CD4-positive, CD25-positive, alpha-beta regulatory T cell (primary cell): ENCODE data around the gene SPECC1. TPM values are rescaled to one million over a fixed set of nuclear protein-coding genes. Genes with fewer than 3 reads are reported as not detected.
"Not testable (repeated sequence)": the region's sequence is repeated elsewhere in the genome, so short reads cannot be mapped to it uniquely, and the experiment has no call there.

Experiments used
- ATAC-seq, 2 donors: fragments of 150-1000 bp; cut with Tn5 transposase; one replicate each; pipeline ENCODE4 v1.10.0; 2021; ENCODE audit warnings: low read depth in 2 of 2, moderate number of reproducible peaks in 2 of 2, moderate library complexity in 1 of 2
- DNase-seq, 3 donors: peaks; one replicate each; pipeline versions ENCODE4 v3.0.0 to v3.0.0-alpha.2; 2012 to 2022; ENCODE audit warnings: mixed read lengths in 1 of 3
- H3K27ac ChIP-seq: one replicate; pipeline ENCODE4 v1.7.0; 2013; ENCODE audit warnings: mild to moderate bottlenecking, low read length; ENCODE audit not compliant: insufficient read depth, poor library complexity, severe bottlenecking
- H3K27me3 ChIP-seq: one replicate; pipeline ENCODE4 v1.7.0; 2013; ENCODE audit warnings: low read length; ENCODE audit not compliant: control insufficient read depth, insufficient read depth
- H3K36me3 ChIP-seq: one replicate; pipeline ENCODE4 v1.7.0; 2013; ENCODE audit warnings: mild to moderate bottlenecking, low read length, moderate library complexity; ENCODE audit not compliant: control insufficient read depth, insufficient read depth
- H3K4me1 ChIP-seq: 2 replicates; pipeline ENCODE4 v1.7.0; 2013; ENCODE audit warnings: mild to moderate bottlenecking, low read length; ENCODE audit not compliant: insufficient read depth, control insufficient read depth, poor library complexity, severe bottlenecking
- H3K4me3 ChIP-seq: one replicate; pipeline ENCODE4 v1.7.0; 2013; ENCODE audit warnings: low read depth, mild to moderate bottlenecking, low read length, moderate library complexity
- H3K9me3 ChIP-seq, 2 experiments: 1 replicate in 1 of 2; 2 replicates in 1 of 2; pipeline ENCODE4 v1.7.0; 2013; ENCODE audit warnings: low read length in 2 of 2, mild to moderate bottlenecking in 1 of 2, moderate library complexity in 1 of 2; ENCODE audit not compliant: control insufficient read depth in 2 of 2
- H3K27ac Mint-ChIP-seq, 3 donors: one replicate each; pipeline ENCODE4 v1.8.0; 2020 to 2022; ENCODE audit warnings: mild to moderate bottlenecking in 3 of 3, mixed read lengths in 3 of 3, moderate library complexity in 2 of 3
- H3K27me3 Mint-ChIP-seq: one replicate; pipeline ENCODE4 v1.8.0; 2022; ENCODE audit warnings: mild to moderate bottlenecking, mixed read lengths
- H3K36me3 Mint-ChIP-seq: one replicate; pipeline ENCODE4 v1.8.0; 2020; ENCODE audit warnings: mixed read lengths
- H3K4me1 Mint-ChIP-seq, 4 donors: one replicate each; pipeline ENCODE4 v1.8.0; 2020 to 2022; ENCODE audit warnings: mixed read lengths in 4 of 4, mild to moderate bottlenecking in 1 of 4
- H3K4me3 Mint-ChIP-seq, 4 donors: one replicate each; pipeline ENCODE4 v1.8.0; 2020 to 2022; ENCODE audit warnings: mild to moderate bottlenecking in 4 of 4, mixed read lengths in 4 of 4, moderate library complexity in 3 of 4
- H3K9me3 Mint-ChIP-seq, 7 donors: one replicate each; pipeline ENCODE4 v1.8.0; 2020 to 2022; ENCODE audit warnings: mixed read lengths in 7 of 7, mild to moderate bottlenecking in 3 of 7, moderate library complexity in 2 of 7
- polyA plus RNA-seq, 4 donors: library from polyadenylated mRNA; unstranded; fragments of 300-500 nt; fragmentation: Illumina TruSeq; gene quantifications; one replicate each; pipeline ENCODE4 v1.2.3, GENCODE V29; 2021
- total RNA-seq: library from RNA; stranded (reverse); gene quantifications from one replicate; pipeline ENCODE4 v1.2.3, GENCODE V29; 2022

The SPECC1 gene
- total and polyA plus RNA-seq, 5 donors from 2014 or later: 0.62 to 6.5 (median 1.2) TPM

DNA sequence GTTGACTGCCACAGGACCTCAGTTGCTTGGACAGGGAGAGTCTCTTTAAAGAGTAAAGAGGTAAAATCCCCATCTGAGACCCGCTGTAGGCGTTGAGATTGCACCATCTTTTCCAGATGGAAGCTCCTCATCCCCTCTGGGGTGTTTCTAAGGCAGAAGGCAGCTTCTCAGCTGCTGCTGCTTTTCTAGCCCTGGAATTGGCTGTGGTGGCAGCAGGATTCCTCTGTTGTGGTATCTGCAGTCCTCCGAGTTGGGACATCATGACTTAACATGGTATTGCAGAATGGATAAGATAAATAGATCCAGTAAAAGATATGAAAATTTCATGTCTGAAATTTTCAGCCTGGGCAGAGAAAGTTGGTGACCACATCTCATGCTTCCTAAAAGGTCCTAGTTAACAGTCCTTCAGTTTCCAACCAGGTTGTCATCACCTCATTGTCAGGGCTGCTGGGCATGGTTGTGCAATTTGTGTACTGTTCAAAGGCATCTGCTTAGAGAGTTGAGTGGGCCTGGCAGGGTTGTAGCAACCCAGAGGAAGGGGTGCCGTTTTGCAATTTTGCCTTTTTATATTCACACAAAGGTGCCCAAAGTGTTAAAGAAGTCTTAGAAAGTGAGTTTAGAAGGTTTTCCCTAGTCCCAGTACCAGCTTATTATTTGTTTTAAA lies 150.4 kb downstream of the SPECC1 start:
- no peak overlapping the region for H3K4me3 Mint-ChIP-seq
- H3K27ac ChIP-seq: no peak overlapping the region
- no peak overlapping the region for H3K27ac Mint-ChIP-seq
- peaks cover 0 to 6% (median 2%) of the 10 kb centered on the region in 4 donors for H3K4me1 Mint-ChIP-seq
- H3K27me3 ChIP-seq: no peaks in the 10 kb centered on the region
- ATAC-seq (no peak), DNase-seq (no peak)
- no peak overlapping the region for H3K4me3 ChIP-seq
- no peaks in the 10 kb centered on the region for H3K36me3 Mint-ChIP-seq
- H3K4me1 ChIP-seq: peaks cover 25% of the 10 kb centered on the region
- no peaks in the 10 kb centered on the region for H3K36me3 ChIP-seq
- H3K9me3 Mint-ChIP-seq: no peaks in the 10 kb centered on the region
- no peaks in the 10 kb centered on the region for H3K9me3 ChIP-seq
- peaks cover 4% of the 10 kb centered on the region for H3K27me3 Mint-ChIP-seq

DNA sequence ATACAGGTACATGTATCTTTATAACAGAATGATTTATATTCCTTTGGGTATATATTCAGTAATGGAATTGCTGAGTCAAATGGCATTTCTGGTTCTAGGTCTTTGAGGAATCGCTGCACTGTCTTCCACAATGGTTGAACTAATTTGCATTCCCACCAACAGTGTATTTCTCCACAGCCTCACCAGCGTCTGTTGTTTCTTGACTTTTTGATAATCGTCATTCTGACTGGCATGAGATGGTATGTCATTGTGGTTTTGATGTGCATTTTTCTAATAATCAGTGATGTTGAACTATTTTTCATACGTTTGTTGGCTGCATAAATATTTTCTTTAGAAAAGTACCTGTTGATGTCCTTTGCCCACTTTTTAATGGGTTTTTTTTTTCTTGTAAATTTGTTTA lies 156.4 kb downstream of the SPECC1 start:
- H3K4me1 ChIP-seq, H3K36me3 ChIP-seq, H3K27ac Mint-ChIP-seq, DNase-seq, H3K27me3 ChIP-seq, H3K9me3 Mint-ChIP-seq, H3K4me3 Mint-ChIP-seq, H3K27me3 Mint-ChIP-seq, H3K4me1 Mint-ChIP-seq, H3K4me3 ChIP-seq, H3K36me3 Mint-ChIP-seq, ATAC-seq, H3K27ac ChIP-seq, H3K9me3 ChIP-seq: not testable (repeated sequence)

DNA sequence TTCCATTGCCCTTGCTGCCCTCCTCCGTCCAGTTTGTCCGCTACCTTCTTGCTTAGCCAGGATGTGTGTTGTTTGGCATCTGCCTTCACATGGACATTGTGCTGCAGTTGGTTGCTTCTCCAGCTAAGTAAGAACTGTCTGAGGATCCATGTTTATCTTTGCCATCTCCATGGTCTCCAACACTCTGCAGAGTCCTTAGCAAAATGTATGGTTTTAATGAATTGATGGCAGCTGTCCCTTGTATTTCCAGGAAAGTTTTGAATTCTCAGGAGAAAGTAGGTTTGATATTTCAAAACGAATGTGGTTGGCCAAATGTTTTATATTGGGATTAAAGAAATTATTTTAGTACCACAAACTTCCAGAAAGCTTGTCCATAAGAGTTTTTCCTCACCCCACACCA lies 160.9 kb downstream of the SPECC1 start:
- no peak for DNase-seq
- no peak for ATAC-seq
- no peak overlapping the region for H3K4me3 ChIP-seq
- no peaks in the 10 kb centered on the region for H3K36me3 ChIP-seq
- H3K27me3 ChIP-seq: no peaks in the 10 kb centered on the region
- H3K9me3 ChIP-seq: no peaks in the 10 kb centered on the region
- H3K36me3 Mint-ChIP-seq: no peaks in the 10 kb centered on the region
- H3K4me1 Mint-ChIP-seq: no peaks in the 10 kb centered on the region
- H3K4me3 Mint-ChIP-seq: peak overlapping the region in 1 of 4 donors; percentile 32
- peaks cover 0 to 1% (median 0%) of the 10 kb centered on the region in 7 donors for H3K9me3 Mint-ChIP-seq
- H3K27me3 Mint-ChIP-seq: peaks cover 4% of the 10 kb centered on the region
- H3K27ac ChIP-seq: no peak overlapping the region
- H3K27ac Mint-ChIP-seq: no peak overlapping the region
- H3K4me1 ChIP-seq: no peaks in the 10 kb centered on the region

DNA sequence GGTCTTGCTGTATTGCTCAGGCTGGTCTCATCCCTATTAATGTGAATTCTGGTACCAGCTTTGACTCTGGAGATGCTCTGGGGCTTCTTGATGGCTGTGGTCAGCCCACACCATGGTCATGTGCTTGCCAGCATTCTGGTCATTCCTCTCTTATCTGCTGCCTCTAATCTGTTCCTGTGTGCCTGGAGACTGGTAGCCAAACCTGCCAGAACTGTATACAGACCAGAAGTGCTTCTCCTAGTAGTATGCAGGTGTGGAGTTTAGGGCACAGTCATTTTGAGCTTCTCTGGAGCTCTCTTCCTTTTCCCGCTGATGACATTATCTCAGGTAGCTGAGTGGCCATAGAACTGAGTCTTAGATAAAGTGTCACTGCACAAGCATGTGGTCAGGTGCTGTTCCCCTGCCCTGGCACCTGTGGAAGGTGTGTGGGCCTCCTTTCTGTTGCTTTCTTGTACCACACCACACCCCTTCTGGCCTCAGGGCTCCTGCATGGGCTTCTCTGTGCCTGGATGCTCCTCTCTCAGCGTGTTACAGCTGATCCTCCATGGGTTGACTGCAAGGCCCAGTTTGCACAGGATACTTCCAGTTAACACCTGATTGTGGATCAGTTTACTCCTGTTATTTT lies 162.7 kb downstream of the SPECC1 start:
- no peak overlapping the region for H3K27ac Mint-ChIP-seq

DNA sequence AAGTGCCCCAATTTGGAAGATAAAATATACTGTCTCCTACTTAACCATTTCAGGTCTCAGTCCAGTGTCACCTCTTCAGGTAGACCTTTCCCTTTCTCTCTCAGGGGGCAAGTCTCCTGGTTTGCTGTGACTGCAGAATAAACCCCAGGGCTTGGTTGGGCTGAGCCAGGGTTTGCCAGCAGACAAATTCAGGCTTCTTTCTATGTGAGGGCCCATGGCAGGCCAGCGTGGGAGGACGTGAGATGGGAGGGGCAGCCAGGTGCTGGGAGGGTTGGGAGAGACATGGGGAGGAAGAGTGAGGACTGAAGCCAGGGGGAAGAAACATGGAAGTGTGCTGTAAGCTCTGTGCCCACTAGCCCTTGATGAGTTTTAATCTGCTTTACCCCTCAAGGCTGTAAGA lies 163.2 kb downstream of the SPECC1 start:
- Mint-ChIP-seq H3K36me3 (no peaks in the 10 kb centered on the region), H3K4me3 (no peak overlapping the region), H3K27me3 (peaks cover 4% of the 10 kb centered on the region), H3K4me1 (no peaks in the 10 kb centered on the region), H3K27ac (no peak overlapping the region), H3K9me3 (peaks cover 0 to 1% (median 0%) of the 10 kb centered on the region in 7 donors)
- Histone ChIP-seq H3K27ac (no peak overlapping the region), H3K27me3 (peaks cover 5% of the 10 kb centered on the region), H3K4me1 (no peaks in the 10 kb centered on the region), H3K9me3 (no peaks in the 10 kb centered on the region), H3K36me3 (no peaks in the 10 kb centered on the region), H3K4me3 (no peak overlapping the region)
- DNase-seq: no peak
- no peak for ATAC-seq

More for the DNA sequence above, 162.7 kb downstream of the SPECC1 start:
- Histone ChIP-seq H3K27ac (no peak overlapping the region), H3K36me3 (no peaks in the 10 kb centered on the region), H3K4me1 (no peaks in the 10 kb centered on the region), H3K27me3 (peaks cover 2% of the 10 kb centered on the region), H3K4me3 (no peak overlapping the region), H3K9me3 (no peaks in the 10 kb centered on the region)
- H3K4me3 Mint-ChIP-seq: no peak overlapping the region
- H3K9me3 Mint-ChIP-seq: peaks cover 0 to 1% (median 0%) of the 10 kb centered on the region in 7 donors
- no peaks in the 10 kb centered on the region for H3K4me1 Mint-ChIP-seq
- DNase-seq (no peak), ATAC-seq (no peak)
- peaks cover 4% of the 10 kb centered on the region for H3K27me3 Mint-ChIP-seq
- no peaks in the 10 kb centered on the region for H3K36me3 Mint-ChIP-seq

GRCh38 chr17:20173091-20173490 lies 163.9 kb downstream of the SPECC1 start:
- no peak for ATAC-seq
- Histone ChIP-seq H3K36me3 (no peaks in the 10 kb centered on the region), H3K4me3 (no peak overlapping the region), H3K27ac (no peak overlapping the region), H3K27me3 (peaks cover 5% of the 10 kb centered on the region), H3K9me3 (no peaks in the 10 kb centered on the region), H3K4me1 (no peaks in the 10 kb centered on the region)
- peaks cover 5% of the 10 kb centered on the region for H3K27me3 Mint-ChIP-seq
- no peak overlapping the region for H3K27ac Mint-ChIP-seq
- no peak for DNase-seq
- no peaks in the 10 kb centered on the region for H3K36me3 Mint-ChIP-seq
- peaks cover 0 to 1% (median 0%) of the 10 kb centered on the region in 7 donors for H3K9me3 Mint-ChIP-seq
- H3K4me1 Mint-ChIP-seq: no peaks in the 10 kb centered on the region
- H3K4me3 Mint-ChIP-seq: no peak overlapping the region

GRCh38 chr17:20174588-20175265 lies 165.6 kb downstream of the SPECC1 start:
- H3K4me1 ChIP-seq: no peaks in the 10 kb centered on the region
- H3K9me3 ChIP-seq: no peaks in the 10 kb centered on the region
- Mint-ChIP-seq H3K4me3 (no peak overlapping the region), H3K27ac (no peak overlapping the region), H3K27me3 (peaks cover 14% of the 10 kb centered on the region), H3K9me3 (peaks cover 0 to 3% (median 0%) of the 10 kb centered on the region in 7 donors), H3K4me1 (no peaks in the 10 kb centered on the region), H3K36me3 (no peaks in the 10 kb centered on the region)
- DNase-seq (no peak), ATAC-seq (no peak)
- H3K27ac ChIP-seq: no peak overlapping the region
- no peak overlapping the region for H3K4me3 ChIP-seq
- peaks cover 5% of the 10 kb centered on the region for H3K27me3 ChIP-seq
- H3K36me3 ChIP-seq: no peaks in the 10 kb centered on the region
